Progenitor cell of endocrine pancreas (in vitro differentiated cells): ENCODE results near the gene TMC5. TPM values are rescaled to one million over a fixed set of nuclear protein-coding genes. Genes with fewer than 3 reads are reported as not detected.

Source experiments
- DNase-seq: peaks from one replicate; pipeline ENCODE4 v3.0.0; 2021; ENCODE audit warnings: low spot score; ENCODE audit not compliant: unreplicated experiment
- H3K27ac Mint-ChIP-seq: 2 replicates; pipeline ENCODE4 v1.8.0; 2021; ENCODE audit warnings: mild to moderate bottlenecking, moderate library complexity, mixed read lengths
- H3K27me3 Mint-ChIP-seq: 2 replicates; pipeline ENCODE4 v1.8.0; 2021; ENCODE audit warnings: mixed read lengths
- H3K36me3 Mint-ChIP-seq: 2 replicates; pipeline ENCODE4 v1.8.0; 2022; ENCODE audit warnings: mixed read lengths; ENCODE audit not compliant: insufficient read depth
- H3K4me1 Mint-ChIP-seq: 2 replicates; pipeline ENCODE4 v1.8.0; 2021; ENCODE audit warnings: low read depth, mixed read lengths
- H3K4me3 Mint-ChIP-seq: 2 replicates; pipeline ENCODE4 v1.8.0; 2021; ENCODE audit warnings: low read depth, mild to moderate bottlenecking, moderate library complexity, mixed read lengths
- H3K9me3 Mint-ChIP-seq: 2 replicates; pipeline ENCODE4 v1.8.0; 2021; ENCODE audit warnings: low read depth, mixed read lengths
- CTCF ChIP-seq: fragments of 200-600 bp; sonication (generic); IDR thresholded peaks from one replicate; pipeline ENCODE4 v1.5.0; 2021; ENCODE audit warnings: antibody characterized with exemption, mild to moderate bottlenecking; ENCODE audit not compliant: unreplicated experiment
- total RNA-seq: library from RNA; stranded (reverse); gene quantifications from 2 replicates; pipeline ENCODE4 v1.2.1, GENCODE V29; 2021

TMC5 gene
- total RNA-seq, 1 donor from 2014 or later, result 9.9 TPM

DNA sequence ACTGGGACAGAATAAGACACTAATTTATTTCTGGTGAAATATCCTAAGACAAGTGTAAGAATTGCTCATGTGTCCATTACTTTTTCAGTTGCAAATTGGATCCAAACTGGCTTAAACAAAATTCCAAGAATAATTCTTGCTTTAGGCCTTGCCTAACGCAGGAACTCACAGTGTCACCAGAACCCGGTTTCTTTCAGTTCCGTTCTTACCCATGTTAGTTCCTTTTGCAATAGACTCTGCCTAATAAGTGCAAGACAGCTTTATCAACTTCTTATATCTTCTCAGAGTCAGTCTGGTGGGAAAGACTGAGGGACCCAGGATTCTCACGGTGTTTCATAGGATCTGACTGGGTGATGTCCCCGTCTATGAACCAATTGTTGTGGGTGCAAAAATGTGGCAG lies 79.5 kb downstream of the TMC5 start:
- Mint-ChIP-seq H3K4me3 (no peak overlapping the region), H3K36me3 (peaks cover 23% of the 10 kb centered on the region), H3K4me1 (no peaks in the 10 kb centered on the region), H3K27ac (no peak overlapping the region), H3K9me3 (no peaks in the 10 kb centered on the region), H3K27me3 (no peaks in the 10 kb centered on the region)
- no peak for TF ChIP-seq CTCF
- no peak for DNase-seq

DNA sequence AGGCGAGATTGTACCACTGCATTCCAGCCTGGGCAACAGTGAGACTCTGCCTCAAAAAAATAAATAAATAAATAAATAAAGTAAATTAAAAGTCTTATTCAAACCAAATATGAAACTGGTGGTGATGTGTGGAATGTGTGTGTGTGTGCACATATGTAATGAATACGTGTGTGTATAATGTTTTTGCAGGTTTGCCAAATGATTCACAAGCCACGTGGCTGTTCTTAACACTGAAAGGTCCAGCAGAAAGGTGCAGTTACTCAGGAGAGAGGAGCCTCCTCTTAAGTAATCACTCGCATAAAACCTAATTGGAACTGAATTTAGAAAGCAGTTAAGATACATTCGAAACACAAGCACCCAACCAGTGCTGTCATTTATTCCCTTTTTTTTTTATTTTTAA lies 81.3 kb downstream of the TMC5 start:
- DNase-seq, result no peak
- Mint-ChIP-seq H3K36me3 (peaks cover 28% of the 10 kb centered on the region), H3K27me3 (no peaks in the 10 kb centered on the region), H3K9me3 (no peaks in the 10 kb centered on the region), H3K4me3 (no peak overlapping the region), H3K27ac (no peak overlapping the region), H3K4me1 (no peaks in the 10 kb centered on the region)
- no peak for TF ChIP-seq CTCF

DNA sequence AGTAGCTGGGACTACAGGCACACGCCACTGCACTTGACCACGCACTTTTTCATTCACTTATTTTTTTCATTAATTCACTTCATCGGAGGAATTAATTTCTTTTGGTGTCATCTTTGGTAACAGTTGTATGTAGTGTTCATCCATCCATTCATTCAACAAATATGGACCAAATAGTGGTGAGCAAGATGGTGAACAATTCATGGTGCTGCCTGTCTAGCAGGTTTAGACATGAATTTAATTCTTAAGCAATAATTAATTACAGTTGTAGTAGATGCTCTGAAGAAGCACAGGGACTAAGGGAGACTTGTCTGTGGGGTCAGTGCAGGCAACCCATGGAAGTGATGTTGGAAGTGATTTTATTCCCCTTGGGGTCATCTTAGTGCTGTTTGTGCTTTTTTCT lies 81.8 kb downstream of the TMC5 start:
- Mint-ChIP-seq H3K27ac (no peak overlapping the region), H3K36me3 (peaks cover 29% of the 10 kb centered on the region), H3K27me3 (no peaks in the 10 kb centered on the region), H3K4me1 (no peaks in the 10 kb centered on the region), H3K4me3 (no peak overlapping the region), H3K9me3 (no peaks in the 10 kb centered on the region)
- TF ChIP-seq CTCF, result no peak
- no peak for DNase-seq

DNA sequence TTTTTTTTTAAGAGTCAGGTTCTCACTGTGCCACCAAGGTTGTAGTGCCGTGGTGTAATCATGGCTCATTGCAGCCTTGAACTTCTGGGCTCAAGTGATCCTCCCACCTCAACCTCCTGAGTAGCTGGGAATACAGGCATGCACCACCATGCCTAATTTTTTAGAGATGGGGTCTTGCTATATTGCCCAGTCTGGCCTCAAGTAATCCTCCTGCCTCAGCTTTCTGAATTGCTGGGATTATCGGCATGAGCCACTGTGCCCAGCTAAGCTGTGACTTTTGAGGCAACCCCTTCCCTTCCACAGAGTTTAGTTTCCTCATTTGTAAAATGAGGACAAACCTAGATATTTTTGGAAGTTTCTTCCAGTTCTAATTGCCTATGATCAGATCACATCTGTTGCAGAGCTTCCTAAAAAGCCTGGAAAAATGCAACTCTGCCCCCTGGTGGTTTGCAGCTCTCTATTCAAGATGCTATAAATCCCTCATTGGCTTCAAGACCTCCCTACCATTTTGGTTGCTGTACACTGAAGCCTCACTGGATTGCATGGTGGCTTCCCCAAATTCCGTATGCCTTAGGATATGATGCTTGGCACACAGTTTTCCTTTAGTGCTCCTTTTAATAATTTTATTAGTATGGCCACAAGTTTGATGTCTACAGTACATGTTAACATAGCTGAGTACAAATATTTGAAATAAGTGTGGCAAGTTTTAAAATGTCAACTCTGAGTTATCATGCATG lies 84.9 kb downstream of the TMC5 start:
- Mint-ChIP-seq H3K36me3 (peaks cover 44% of the 10 kb centered on the region), H3K27me3 (no peaks in the 10 kb centered on the region), H3K4me3 (no peak overlapping the region), H3K9me3 (no peaks in the 10 kb centered on the region), H3K27ac (no peak overlapping the region), H3K4me1 (peaks cover 6% of the 10 kb centered on the region)
- peak; percentile 68 for DNase-seq
- TF ChIP-seq CTCF, result peak; percentile 83

- H3K4me1 Mint-ChIP-seq, result peaks cover 6% of the 10 kb centered on the region
- no peak overlapping the region for H3K27ac Mint-ChIP-seq
- no peaks in the 10 kb centered on the region for H3K9me3 Mint-ChIP-seq
- no peak for TF ChIP-seq CTCF
- H3K27me3 Mint-ChIP-seq, result no peaks in the 10 kb centered on the region
- no peak for DNase-seq
- no peak overlapping the region for H3K4me3 Mint-ChIP-seq
- peaks cover 43% of the 10 kb centered on the region for H3K36me3 Mint-ChIP-seq
Observed at GRCh38 chr16:19503461-19504075, 85.9 kb downstream of the TMC5 start.
